GM18511 (cell line): Measurements from ENCODE around the gene GALNT8.
"Not testable (repeated sequence)": the region's sequence is repeated elsewhere in the genome, so short reads cannot be mapped to it uniquely, and the experiment has no call there.

ENCODE experiments used
- ATAC-seq: cut with Tn5 transposase; IDR thresholded peaks from one replicate; pipeline ENCODE4 v1.9.1; 2021; ENCODE audit warnings: mild to moderate bottlenecking, moderate library complexity; ENCODE audit not compliant: unreplicated experiment

The GALNT8 gene

DNA sequence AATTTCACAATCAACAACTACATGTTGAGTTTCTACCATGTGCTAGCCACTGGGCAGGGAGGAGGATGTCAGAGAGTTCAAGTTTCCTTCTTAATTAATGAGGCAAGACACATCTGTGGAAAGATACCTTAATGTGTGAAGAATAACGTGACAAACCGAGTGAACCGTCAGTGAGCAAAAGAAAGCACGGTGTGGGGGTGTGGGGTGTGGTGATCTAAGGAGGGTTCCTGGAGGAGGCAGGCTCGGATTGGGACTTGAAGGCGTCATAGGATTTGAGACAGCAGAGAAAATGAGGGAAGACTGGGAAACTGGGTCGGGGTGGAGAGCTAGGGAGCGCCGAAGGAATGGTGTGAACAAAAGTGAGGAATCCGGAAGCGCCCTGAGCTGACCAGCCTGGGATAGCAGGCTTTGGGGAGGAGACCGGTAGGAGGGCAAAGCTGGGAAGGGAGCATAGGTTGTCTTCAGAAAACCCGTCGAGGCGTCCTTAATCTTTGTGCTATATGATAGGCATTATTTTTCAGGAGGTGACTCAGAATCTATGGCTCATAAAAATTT lies 22.3 kb downstream of the GALNT8 start:
- no peak for ATAC-seq

DNA sequence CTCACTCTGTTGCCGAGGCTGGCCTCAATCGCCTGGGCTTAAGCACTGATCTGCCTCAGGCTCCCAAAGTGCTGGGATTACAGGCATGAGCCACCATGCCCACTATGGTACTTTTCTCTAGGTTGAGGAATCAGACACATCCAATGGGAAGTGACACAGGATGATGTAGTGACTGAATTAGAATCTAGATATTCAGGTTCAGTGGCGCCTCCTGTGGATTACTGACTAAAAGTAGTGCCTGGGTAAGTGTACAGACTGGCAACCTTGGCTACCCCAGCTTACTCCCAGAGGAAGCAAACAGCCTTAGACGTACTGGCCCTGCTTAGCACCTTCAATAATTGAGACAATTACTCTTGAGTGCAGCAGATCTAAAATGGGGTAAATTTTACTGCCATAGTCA lies 22.8 kb downstream of the GALNT8 start:
- ATAC-seq, result no peak

DNA sequence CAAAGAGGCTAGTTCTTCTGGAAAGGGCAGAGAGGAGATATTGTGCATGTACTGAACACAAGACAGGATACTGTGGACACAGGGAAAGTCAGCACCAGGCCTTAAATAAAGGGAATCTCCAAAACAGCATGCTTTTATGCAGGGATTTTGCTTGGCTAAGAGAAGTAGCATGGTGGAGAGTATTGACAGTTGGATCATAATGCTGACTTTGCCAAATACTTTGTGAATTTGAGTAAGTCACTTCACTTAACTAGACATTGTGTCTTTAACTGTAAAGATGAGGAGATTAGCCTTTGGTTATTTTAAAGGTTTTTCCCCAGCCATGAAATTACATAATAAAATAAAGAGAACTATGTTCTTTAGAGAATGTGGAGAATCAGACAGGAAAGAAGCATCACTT lies 24.5 kb downstream of the GALNT8 start:
- no peak for ATAC-seq

DNA sequence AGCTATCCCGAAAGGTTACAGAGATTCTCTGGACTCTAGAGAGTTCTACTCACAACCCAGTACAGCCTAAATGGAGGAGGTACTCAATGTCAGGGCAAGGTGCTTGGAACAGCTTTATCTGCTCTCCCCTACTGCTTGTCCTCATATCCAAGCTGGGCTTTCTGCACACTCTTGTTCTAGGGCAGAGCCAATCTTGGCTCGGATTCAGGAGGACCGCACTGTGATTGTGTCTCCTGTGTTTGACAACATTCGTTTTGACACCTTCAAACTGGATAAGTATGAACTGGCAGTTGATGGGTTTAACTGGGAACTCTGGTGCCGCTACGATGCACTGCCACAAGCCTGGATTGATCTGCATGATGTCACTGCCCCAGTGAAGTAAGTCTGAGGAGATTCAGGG lies 25.0 kb downstream of the GALNT8 start:
- ATAC-seq, result no peak

DNA sequence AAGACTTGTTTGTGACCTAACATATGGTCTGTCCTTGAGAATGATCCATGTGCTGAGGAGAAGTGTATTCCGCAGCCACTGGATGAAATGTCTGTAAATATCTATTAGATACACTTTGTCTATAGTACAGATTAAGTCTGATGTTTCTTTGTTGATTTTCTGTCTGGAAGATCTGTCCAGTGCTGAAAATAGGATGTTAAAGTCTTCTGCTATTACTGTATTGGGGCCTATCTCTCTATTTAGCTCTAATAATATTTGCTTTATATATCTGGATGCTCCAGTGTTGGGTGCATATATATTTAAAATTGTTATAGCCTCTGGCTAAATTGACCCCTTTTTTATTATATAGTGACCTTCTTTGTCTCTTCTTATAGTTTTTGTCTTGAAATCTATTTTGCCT lies 31.5 kb downstream of the GALNT8 start:
- ATAC-seq, result not testable (repeated sequence)

DNA sequence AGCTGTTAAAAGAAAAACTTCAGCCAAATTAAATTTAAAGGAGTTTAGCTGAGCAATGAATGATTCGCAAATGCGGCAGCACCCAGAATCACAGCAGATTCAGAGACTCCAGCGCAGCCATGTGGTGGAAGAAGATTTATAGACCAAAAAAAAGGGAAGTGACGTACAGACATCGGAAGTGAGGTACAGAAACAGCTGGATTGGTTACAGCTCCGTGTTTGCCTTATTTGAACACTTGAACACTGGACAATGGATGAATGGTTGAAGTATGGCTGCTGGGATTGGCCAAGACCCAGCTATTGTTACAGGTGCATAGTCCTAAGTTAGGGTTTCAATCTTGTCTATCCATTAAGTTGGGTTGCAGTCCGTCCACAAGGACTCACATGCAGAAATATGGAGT lies 42.6 kb downstream of the GALNT8 start:
- no peak for ATAC-seq

DNA sequence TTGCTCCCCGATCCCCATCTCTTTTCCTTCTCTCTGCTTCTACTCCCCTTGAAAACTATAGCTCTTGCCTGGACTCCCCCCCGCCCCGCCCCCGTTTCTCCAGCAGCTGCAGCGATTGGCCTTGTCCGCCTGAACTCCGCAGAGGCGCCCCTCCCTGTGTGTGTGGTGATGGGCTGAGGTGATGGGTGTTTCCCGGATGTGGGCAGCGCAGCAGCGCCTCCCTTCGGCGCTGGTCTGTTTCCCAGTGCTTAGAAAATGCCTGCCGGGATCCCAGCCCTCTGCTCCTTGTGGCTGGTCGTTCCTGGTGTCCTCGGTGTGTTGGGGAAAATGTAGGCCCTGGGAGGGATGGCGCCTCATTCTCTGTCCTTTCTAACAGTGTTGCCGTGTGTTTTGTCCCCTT lies 43.3 kb downstream of the GALNT8 start:
- no peak for ATAC-seq

DNA sequence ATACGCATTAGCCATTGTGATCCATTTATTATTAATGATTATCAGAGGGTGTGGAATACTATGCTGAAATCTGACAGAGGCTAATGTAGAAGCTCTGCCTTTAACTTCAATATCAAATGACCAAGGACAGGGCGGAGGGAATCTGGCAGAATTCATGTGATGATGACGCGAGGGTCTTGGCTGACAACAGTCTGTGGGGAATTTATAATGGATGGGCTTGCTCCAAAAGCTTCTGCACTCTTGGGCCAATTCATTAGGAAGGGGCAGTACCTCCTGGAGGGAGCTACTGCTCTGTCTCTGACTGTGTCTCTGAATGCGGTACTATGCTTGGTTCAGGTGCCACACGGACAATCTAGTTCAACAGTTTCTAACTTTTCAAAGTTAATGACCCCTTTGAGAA lies 46.2 kb downstream of the GALNT8 start:
- no peak for ATAC-seq

DNA sequence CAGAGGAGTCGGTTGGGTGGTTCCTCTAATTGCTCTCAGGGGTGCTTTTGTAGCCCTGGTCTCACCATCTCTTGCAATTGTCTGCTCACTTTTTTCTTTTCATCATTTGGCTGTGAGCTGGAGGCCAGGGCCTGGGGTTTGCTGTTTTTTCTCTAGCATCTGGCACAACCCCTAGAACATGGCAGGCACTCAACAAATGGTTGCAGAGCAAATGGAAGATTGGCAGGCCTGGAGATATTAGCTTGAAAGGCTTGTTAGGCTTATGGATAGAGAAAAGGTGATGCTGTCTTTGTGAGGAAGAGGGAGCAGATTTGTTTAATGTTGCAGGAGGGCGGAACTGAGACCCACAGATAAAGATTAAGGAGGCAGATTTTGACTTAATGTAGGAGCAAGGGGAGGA lies 47.0 kb downstream of the GALNT8 start:
- ATAC-seq, result no peak

DNA sequence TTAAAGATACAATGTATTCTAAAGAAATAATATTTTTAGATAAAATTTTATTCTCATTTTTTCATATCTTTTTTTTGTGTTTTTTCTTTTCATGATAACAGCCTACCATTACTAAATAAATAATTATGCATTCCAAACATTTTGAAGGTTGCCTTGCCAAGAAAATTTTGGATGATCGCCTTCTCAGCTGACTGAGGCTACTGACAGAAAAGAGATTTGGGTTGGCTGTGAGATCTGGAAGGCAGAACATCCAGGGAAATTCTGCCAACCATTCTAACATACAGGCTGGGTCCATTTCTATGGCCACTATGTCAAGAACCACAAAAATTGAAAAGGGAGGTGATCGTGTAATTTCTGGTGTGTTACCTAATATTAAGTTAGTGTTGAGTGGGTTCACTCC lies 48.1 kb downstream of the GALNT8 start:
- no peak for ATAC-seq

DNA sequence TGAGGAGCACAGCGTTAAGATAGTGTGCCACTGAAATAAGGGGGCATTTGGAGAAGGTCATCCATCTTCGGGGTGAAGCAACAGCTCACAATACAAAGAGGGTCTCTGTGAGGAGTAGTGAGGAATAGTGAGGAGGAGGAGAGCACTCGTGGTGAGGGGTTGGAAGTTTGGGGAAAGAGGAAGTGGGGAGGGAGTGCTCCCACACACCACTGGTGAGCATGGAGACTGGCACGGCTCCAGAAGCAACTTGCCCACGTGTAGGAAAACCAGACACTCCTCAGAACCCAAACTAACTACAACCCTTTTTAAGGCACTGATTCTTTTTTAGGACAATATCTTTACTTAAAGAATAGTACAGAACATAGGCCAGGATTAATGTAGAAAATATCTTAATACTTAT lies 48.9 kb downstream of the GALNT8 start:
- ATAC-seq, result no peak

DNA sequence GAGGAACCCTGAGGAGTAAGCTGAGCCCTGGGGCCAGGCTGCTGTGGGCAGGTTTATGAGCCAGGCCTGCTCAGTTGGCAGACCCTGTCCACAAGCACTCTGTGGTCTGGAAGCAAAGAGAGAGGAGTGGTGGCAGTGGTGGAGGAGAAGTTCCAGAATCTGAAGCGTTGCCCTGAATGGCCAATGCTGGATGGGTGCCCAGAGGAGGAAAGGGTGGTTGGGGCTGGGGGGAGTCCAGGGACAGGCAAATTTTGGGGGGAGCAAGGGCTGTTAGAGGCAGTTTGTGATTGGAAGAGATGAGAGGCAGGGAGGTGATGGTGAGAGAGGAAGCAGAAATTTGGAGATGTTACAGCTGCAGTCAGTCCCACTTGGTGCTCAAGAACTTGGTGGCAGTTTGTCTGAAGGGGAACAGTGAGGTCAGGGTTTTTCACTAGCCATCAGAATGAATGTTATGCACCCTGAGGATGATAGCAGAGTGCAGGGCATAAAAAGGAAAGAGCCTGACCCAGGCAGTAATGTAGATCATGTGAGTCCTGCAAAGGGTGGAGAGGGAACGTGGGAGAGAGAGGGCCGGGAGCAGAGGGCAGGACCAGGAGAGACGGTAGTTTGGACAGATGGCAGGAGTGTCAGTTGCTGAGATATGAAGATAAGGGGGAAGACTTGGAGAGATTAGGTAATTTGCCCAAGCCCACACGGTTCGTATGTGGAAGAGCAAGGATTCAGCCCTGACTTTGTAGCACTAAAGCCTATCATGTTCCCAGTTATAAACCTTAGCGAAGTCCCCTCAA lies 51.2 kb downstream of the GALNT8 start:
- ATAC-seq, result no peak

DNA sequence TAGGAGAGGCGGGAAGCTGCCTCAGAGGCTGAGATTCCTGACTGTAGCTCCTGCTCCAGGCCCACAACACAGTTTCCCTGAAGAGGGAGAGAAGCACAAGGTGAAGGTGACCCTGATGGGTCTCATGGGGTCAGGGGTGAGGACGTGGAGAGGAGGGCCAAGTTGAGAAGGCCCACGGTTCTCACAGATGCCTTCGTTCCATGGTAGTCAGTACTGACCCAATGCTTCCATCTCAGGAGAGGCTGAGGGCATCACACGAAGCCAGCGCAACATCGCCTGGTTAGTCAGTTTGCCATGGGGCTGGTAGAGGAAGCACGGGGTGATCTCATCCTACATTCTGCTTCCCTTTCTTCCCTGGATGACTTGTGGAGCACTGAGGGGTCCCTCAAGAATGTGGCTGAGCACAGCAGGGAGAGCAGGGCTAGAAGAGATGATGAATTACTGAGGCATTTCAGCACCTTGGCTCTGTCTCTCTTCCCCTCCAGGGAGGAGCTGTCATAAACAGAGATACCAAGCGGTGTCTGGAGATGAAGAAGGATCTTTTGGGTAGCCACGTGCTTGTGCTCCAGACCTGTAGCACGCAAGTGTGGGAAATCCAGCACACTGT lies 51.9 kb downstream of the GALNT8 start:
- ATAC-seq, result no peak

DNA sequence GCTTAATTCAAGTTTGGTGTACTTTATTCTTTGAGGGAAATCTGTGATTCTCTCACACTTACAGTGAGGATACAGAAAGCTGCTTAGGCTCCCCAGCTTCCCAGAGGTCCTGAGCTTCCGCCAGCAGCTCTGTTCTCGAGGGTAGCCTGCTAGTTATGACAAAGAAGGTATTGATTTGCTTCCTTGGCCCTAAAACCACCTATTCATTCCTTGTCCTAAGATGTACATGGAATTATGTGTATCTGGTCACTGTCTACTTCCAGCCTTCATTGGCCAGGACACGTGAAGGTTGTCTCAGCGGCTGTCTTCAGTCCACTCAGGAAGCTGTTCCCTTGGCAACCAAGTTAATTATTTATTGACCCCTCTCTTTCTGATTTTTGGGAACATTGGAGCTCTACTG lies 55.7 kb downstream of the GALNT8 start:
- no peak for ATAC-seq

DNA sequence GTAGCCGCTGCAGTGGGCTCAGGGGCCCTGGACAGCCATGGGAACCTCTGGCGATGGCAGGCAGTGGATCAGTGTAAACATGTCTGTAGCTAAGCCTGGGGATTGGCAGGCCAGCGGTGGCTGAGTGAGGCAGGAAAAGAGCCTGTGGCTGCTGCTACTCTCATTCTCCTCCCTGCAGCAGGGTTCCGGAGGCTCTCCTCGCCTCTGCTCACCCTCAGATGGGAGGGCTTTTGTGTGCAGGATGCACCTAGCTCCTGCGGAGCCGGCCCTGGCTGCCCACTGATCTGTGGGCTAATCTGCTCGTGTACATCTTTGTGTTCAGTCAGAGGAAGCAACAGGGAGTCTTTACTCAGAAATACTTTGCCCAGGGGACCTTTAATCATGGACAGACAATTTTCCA lies 59.5 kb downstream of the GALNT8 start:
- ATAC-seq, result no peak

DNA sequence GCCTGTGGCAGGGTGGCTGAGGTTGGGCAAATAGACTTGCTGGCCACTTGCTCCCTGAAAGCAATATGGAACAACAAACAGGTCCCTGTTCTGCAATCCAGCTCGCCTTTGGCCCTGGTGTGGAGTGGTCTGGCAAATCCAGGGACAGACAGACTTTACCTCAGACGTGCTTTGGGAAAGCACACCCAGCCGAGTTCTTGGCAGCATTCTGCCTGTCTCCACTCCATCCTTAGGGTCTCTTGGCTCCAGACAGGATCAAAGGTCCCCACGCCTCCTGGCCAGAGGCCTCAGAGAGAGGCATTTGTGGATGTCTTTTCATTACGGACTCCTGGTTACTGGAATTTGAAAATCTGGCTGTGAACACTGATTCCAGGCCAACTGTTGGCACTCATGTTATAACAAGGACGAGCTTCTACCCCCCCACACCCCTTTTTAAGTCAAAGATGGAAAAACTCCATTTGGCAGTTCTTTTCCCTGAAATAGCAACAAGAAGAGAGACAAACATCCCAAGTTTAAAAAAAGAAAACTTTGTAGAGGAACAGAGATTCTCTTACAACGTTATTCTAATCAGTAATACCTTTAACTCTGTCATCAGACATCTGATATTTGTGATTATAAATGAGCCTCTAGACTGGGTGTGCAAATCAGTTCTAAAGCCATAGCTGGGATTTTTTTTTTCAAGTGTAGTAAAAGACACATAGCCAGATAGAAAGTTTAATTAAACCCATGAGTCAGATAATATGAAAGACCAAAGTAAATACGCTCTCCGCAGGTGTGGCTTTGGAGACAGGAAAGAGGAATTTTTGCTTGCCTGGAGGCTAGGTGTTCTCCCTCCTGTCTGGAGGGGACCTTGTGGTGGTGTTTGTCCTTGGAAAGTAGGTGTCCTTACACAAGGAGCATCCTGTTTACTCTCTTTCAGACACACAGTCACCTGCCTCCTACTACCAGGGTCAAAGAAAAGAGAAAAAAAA lies 60.7 kb downstream of the GALNT8 start:
- ATAC-seq, result no peak

DNA sequence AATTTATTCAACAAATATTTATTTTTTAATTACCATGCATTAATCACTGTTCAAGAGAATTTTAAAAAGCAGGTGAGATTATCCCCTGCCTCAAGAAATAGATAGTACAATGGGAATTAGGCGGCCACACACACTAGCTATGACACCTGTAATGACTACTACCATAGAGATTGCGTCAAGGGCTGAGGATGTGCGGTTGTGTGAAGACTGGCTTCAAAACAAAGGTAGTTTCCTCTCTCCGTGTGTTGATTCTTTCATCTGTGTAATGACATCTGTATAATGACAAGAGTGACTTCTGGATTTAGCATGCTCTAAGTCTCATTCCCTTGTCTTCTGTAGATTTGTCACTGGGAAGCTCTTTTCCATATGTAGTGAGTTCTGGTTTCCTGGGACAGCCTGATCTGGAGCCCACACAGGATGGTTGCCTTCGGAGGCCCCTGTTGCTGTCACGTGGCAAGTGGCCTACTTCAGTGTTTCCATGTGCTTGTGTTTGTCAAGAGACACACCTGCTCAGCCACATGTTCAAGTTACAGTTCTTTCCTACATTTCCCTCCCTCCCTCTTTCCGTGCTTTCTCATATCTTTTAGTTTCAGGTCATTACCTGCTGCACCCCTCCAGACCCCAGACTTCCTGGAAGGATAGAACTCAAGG lies 64.3 kb downstream of the GALNT8 start:
- no peak for ATAC-seq

DNA sequence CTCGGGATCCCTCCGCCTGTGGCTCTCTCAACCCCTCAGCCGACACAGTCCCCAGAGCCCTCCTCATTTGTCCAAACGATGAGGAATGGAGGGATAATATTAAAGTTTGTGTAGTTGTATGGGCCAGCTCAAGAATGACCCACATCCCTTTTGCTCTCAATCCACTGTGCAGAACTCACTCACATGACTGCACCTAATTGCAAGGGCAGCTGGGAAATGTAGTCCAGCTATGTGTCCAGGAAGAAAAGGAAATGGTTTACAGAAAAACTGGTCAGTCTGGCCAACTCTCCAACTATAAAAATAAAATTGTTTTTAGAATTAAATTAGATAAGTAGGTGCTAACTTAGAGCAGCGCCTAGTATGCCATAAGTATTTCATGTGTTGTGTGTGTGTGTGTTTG lies 66.6 kb downstream of the GALNT8 start:
- no peak for ATAC-seq

DNA sequence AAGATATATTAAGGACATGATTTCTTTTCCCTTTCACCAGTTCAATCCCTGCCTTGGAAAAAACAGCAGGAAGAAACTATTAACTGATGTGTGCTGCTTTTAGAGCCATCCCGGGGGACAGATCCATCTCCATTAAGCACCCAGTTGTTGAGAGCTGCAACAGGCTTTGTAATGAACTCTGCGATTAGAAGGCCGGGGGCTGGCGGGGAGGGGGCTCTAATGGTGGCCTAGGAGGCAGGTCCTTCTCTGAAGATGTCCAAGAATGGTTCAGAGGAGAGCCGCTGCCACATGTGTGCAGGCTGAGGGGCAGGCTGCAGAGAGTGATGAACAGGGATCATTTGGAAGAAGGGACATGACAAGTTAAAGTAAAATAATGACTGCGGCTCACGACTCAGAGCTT lies 67.8 kb downstream of the GALNT8 start:
- no peak for ATAC-seq

DNA sequence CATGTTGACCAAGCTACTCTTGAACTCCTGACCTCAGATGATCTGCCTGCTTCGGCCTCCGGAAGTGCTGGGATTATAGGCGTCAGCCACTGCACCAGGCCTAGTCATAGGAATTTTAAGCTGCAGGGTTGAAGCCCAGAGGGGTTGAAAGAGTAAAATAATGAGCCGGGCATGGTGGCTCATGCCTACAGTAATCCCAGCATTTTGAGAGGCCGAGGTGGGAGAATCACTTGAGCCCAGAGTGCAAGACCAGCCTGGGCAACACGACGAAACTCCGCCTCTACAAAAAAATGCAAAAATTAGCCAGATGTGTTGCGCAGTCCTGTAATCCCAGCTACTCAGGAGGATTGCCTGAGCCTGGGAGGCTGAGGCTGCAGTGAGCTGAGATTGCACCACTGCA lies 69.6 kb downstream of the GALNT8 start:
- ATAC-seq, result no peak

DNA sequence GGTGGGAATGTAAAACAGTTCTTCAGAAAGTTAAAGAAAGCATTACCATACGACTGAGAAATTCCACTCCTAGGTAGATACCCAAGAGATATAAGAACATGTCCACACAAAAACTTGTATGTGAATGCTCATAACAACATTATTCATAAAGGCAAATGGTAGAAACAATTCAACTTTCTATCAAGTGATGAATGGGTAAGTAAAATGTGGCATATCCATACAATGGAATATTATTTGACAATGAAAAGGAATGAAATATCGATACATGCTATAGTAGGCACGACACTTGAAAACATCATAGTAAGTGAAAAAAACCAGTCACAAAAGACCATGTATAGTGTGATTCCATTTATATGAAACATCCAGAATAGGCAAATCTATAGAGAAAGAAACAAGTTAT lies 71.3 kb downstream of the GALNT8 start:
- no peak for ATAC-seq
